Measurements from ENCODE around the gene SYPL1. TPM values are rescaled to one million over a fixed set of nuclear protein-coding genes. Genes with fewer than 3 reads are reported as not detected.
A peak's percentile ranks its signal among the peaks of the same experiment; 100 is the strongest.

The SYPL1 gene
- total RNA-seq, 1 experiment from 2014 or later = 47.5 TPM

DNA sequence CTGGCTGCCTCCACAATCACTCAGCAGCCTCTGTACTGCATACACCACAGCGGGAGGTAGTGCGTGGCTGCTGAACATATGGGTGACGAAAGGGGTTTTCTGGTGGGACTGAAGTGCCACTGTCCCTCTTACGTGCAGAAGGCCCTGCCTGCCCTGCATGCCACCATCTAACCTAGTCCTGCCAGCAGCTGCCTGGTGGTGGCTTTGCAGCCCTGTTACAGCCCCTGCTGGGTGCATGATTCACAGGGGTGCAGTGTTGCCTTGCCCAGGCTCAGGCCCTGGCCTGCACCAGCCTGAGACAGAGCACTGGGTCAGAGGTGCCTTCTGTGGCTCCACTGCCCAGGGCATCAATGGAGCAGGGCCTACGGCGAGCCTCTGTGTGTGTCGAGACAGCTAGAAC is 50.1 kb downstream of the SYPL1 start:
- H3K9me3 ChIP-seq (replicated peaks) = no peaks in the 10 kb centered on the region
- DNase-seq = no peak
- H3K36me3 ChIP-seq = no peaks in the 10 kb centered on the region
- no peak overlapping the region for H3K4me3 ChIP-seq
- H3K27me3 ChIP-seq = peaks cover 3% of the 10 kb centered on the region; the same call in 1 of the 2 replicates
- H3K27ac ChIP-seq = no peak overlapping the region
- H3K4me1 ChIP-seq = peaks cover 11% of the 10 kb centered on the region

DNA sequence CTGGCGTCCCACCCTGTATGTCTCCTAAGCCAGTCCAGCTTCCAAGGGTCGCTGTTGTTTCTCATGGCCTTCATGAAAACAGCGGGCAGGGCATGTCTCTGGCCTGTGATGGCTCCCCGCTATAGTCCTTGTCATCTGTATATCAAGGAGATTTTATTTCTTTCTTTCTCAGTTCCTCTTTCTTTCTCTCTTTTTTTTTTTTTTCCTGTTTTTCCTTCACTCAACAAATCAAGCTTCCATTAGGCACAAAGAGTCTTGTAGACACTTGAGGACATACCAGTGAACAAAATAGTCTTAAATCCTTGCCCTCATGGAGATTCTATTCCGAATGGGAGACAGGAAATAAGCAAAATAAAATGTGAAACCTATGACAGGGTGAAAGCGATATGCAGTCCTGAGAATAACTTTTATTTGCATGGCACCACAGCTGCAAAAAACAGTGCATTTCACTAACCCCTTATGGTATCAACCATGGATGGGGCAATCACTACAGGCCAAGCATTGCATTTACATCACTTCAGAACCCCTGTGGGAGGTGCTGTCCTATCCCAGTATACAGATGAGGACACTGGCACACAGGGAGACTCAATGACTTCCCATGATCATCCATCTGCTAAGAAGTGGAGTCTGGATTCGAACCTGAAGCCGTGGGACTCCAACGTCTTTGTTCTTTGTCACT is 50.7 kb downstream of the SYPL1 start:
- DNase-seq = no peak
- Histone ChIP-seq H3K27me3 (peaks cover 3% of the 10 kb centered on the region; the same call in 1 of the 2 replicates), H3K4me1 (peaks cover 11% of the 10 kb centered on the region), H3K9me3 (replicated peaks) (no peaks in the 10 kb centered on the region), H3K27ac (no peak overlapping the region), H3K4me3 (no peak overlapping the region), H3K36me3 (no peaks in the 10 kb centered on the region)

DNA sequence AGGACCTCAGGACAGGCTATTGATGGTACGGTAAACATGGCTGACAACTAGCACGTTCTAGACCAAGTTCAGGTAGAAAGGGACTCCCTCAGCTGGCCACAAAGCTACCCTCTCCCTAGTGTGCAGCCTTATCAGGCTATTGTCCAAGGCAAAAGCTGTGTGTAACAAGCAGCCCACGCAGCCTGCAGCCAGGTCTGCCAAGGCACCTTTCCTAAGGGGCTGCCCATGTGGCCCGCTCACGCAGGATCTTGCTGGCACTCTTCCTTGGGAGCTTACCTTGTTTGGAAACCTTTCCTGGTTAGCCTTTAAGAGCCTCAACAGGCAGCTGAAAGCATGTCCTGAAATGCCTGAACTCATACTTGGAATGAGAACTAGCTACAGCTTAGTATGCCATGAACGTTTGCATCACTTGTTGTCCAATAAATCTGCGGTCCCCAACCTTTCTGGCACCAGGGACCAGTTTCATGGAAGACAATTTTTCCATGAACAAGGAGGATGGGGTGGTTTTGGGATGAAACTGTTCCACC is 51.7 kb downstream of the SYPL1 start:
- Histone ChIP-seq H3K36me3 (no peaks in the 10 kb centered on the region), H3K4me3 (no peak overlapping the region), H3K27me3 (peaks cover 3% of the 10 kb centered on the region; the same call in 1 of the 2 replicates), H3K27ac (no peak overlapping the region), H3K4me1 (peaks cover 6% of the 10 kb centered on the region), H3K9me3 (replicated peaks) (no peaks in the 10 kb centered on the region)
- no peak for DNase-seq

DNA sequence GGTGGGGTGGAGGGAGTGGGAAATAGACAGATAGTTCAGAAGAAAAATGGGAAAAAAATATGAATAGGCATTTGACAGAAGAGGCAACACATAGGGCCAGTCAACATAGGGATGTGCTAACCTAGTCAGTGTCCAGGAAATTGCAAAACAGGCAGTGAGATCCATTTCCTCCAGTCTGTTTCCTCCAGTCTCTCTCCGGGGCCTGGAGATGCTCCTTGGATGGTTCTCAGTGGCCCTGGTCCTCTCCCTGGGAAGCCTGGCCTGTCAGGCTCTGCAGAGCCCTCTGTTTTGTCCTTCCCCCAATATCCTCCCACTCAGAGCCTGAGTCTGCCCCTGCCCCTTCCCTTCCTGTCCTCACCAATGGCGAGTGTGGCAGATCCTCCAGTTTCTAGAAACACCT is 52.6 kb downstream of the SYPL1 start:
- Histone ChIP-seq H3K4me1 (peaks cover 3% of the 10 kb centered on the region), H3K4me3 (no peak overlapping the region), H3K27me3 (peaks cover 3% of the 10 kb centered on the region; the same call in 1 of the 2 replicates), H3K27ac (no peak overlapping the region), H3K9me3 (replicated peaks) (no peaks in the 10 kb centered on the region), H3K36me3 (no peaks in the 10 kb centered on the region)
- no peak for DNase-seq

DNA sequence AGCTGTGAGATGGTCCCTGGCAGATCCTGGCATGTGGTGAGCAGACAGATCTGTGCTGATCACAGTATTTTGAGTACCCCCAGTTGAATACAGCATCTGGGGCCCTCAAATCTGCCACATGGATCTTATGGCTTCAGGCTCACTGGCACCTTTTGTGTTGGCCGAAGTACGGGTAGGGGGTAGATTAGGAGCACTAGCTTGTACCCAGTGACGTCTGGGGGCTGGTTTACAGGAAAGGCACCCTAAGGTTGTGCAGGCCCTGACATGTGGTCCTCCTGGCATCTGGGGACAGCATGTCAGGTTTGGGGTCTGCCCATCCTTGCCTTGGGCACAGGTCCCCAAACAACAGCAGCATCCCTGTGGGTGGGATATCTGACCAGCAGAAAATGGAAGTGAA is 53.2 kb downstream of the SYPL1 start:
- Histone ChIP-seq H3K4me1 (no peaks in the 10 kb centered on the region; the same call in none of the 2 replicates), H3K27ac (no peak overlapping the region), H3K4me3 (no peak overlapping the region), H3K9me3 (replicated peaks) (no peaks in the 10 kb centered on the region), H3K36me3 (no peaks in the 10 kb centered on the region), H3K27me3 (peaks cover 3% of the 10 kb centered on the region; the same call in 1 of the 2 replicates)
- DNase-seq = no peak

DNA sequence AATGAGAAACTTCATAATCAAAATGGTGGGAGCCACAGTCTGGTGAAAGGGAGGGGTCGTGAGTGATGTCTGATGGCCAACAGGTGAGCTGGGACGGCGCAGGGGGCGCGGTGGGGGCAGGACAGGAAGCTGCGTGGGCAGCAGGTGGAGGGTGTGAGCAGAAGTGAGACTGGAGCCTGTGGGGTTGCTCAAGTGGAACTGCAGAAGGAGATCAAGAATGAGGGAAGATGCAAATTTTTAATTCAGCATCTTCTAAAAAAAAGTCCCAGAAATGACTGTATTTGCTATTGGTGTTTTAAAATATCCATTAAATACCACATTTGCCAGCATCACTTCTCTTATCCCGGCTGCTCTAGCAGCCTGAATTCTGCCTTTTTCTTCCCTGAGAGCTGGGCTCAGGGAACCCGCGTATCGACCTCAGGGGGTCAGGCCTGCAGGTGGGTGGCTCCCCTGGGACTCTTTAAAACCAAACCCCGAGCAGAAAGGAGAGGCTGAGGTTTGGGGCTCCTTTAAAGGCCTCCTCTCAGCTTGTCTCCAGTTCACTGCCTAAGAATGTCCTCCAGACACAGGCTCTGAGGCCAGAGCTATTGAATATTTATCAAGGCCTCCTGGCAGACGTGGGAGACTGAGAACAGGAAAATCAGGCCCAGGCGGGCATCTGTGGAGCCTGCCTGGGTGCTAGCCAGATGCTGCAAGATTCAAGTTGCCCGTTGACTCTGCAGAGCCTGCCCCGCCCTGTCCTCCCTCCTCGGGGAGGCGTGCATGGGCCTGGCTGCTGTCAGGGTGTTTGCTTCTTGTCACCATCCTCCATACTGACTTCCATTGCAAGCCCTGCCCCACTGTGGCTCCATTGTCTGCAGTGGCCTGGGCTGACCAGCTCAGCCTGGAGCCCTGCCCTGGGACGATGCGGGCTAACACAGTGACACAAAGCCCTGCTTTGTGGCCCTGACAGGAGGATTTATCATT is 53.9 kb downstream of the SYPL1 start:
- H3K27me3 ChIP-seq = no peaks in the 10 kb centered on the region; the same call in 1 of the 2 replicates
- no peak overlapping the region for H3K27ac ChIP-seq
- H3K9me3 ChIP-seq (replicated peaks) = no peaks in the 10 kb centered on the region
- no peak overlapping the region for H3K4me3 ChIP-seq
- DNase-seq = no peak
- H3K4me1 ChIP-seq = no peaks in the 10 kb centered on the region; the same call in 1 of the 2 replicates
- H3K36me3 ChIP-seq = no peaks in the 10 kb centered on the region

DNA sequence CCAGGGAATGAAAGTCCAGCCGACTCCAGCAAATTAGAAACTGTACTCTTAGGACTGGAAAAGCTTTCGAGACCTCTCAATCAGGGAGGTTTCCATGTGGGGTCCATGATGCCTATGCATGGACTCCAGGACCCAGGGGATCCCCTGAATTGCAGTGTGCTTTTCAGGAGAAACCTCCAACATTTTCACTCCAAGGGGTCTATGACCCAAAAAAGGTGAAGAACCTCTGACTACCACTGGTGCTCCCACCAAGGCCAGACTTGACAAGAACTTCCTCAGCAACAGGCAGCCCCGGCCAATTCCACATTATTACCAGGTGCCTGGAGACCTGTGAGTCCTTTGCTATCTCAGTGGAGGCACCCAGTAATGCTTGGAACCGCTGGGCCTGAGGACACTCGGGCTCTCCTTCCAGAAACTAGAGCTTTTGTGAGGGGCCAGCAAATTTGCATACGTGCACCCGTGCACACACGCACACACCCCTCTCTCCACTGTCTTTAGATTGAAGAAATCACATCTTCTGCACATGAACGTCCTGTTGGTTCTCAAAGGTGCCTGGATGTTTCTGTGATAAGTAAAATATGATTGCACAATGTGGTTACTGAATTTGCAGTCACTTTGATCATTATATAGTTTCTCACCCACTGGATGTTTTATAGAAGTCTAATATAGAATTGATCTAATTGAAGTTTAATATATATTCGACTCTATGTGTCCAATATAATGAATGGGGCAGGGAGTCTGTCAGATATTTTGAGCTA is 54.7 kb downstream of the SYPL1 start:
- Histone ChIP-seq H3K27ac (no peak overlapping the region), H3K36me3 (no peaks in the 10 kb centered on the region), H3K4me1 (peaks cover 2% of the 10 kb centered on the region; the same call in 1 of the 2 replicates), H3K9me3 (replicated peaks) (no peaks in the 10 kb centered on the region), H3K27me3 (no peaks in the 10 kb centered on the region; the same call in 1 of the 2 replicates), H3K4me3 (no peak overlapping the region)
- DNase-seq = no peak

DNA sequence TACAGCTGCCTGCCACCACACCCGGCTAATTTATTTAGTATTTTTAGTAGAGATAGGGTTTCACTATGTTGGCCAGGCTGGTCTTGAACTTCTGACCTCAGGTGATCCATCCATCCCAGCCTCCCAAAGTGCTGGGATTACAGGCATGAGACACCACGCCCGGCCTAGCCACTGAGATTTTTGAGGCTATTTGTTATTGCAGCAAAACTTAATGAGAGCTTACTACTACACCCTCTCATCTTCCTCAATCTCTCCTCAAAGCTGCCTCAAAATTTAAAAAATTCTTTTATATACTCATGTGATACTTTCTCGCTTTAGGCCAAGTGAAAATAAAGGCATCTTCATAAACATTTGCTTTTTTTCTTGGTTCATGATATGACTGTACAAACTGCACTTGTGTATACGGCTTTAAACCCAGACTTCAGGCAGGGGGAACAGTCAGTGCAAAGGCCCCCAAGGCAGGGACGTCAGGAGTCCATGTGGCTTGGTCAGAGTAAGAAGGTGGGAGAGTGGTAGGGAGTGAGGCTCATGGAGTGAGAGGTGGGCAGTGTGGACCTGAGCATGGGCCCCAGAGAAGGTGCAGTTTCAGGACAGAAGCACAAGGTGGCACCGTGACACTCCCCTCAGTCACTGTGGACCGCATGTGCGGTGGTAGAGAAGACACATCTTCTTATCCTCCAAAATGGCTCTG is 55.5 kb downstream of the SYPL1 start:
- Histone ChIP-seq H3K9me3 (replicated peaks) (no peaks in the 10 kb centered on the region), H3K27me3 (no peaks in the 10 kb centered on the region; the same call in 1 of the 2 replicates), H3K36me3 (no peaks in the 10 kb centered on the region), H3K4me3 (no peak overlapping the region), H3K4me1 (peaks cover 2% of the 10 kb centered on the region; the same call in 1 of the 2 replicates), H3K27ac (no peak overlapping the region)
- peak; percentile 68 to 86 for DNase-seq

DNA sequence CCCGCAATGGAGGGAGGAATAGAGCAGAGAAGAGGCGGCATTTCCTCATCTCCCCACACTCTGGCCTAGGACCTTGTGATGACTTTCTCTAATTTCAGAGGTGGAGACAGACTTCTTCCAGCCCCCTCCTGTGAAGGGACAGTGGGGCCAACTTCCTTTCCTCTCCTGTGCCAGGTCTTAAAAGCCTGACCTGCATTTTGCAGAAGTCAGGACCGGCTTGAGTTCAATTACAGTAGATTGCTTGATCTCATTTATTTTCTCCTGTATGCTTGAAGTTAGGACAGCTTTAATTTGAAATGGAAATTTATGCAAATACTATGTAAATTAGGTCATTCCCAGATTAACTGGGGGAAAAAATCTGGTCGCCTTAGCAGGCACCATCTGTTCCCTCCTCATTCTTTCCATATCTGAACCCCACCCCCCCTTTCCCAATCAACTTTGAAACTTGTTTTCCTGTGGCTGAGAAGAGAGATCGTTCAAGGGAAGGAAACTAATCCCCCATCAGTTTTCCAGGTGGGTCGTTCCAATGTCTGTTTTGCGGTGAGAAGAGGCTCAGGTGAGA is 57.1 kb downstream of the SYPL1 start:
- Histone ChIP-seq H3K4me1 (peaks cover 2% of the 10 kb centered on the region; the same call in 1 of the 2 replicates), H3K27ac (no peak overlapping the region), H3K27me3 (no peaks in the 10 kb centered on the region; the same call in 1 of the 2 replicates), H3K4me3 (no peak overlapping the region), H3K36me3 (no peaks in the 10 kb centered on the region), H3K9me3 (replicated peaks) (no peaks in the 10 kb centered on the region; the same call in 1 of the 2 replicates)
- DNase-seq = no peak

DNA sequence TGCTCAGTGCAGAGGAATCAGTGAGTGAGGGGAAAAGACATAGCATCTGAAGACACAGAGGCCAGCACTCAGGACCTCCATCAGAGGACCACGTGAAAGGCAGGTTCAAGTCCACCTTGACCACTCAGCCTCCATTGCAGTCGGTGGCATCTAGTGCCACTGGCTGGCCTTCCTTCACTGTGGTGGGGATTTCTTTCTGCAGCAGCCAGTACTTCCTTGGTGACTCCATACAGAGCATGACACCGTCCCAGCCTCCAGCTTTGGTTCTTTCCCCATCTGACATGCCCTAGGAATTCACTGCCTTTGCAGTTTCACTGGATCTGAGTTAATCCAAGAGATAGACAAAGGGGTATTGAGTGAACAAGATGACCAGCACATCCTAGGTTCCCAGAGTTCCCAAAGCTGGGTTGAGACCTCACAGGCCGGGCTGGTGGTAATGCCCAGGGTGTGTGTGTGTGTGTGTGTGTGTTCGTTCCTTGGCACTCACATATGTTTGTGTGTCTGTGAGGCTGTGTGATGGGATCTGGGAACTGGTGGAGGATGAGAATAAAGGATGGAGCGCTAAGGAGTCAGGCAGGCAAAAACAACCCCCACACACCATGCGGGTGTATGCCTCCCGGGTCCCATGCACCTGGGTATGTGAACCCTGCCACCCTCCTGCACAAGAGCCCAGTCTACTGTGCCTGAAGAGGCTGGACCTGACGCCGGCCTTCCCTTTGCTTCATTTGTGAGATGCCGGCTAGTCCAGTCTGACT is 57.8 kb downstream of the SYPL1 start:
- H3K27me3 ChIP-seq = no peaks in the 10 kb centered on the region; the same call in 1 of the 2 replicates
- no peaks in the 10 kb centered on the region for H3K36me3 ChIP-seq
- no peak for DNase-seq
- no peaks in the 10 kb centered on the region; the same call in 1 of the 2 replicates for H3K9me3 ChIP-seq (replicated peaks)
- H3K4me3 ChIP-seq = no peak overlapping the region
- H3K4me1 ChIP-seq = peaks cover 2% of the 10 kb centered on the region; the same call in 1 of the 2 replicates
- H3K27ac ChIP-seq = no peak overlapping the region

DNA sequence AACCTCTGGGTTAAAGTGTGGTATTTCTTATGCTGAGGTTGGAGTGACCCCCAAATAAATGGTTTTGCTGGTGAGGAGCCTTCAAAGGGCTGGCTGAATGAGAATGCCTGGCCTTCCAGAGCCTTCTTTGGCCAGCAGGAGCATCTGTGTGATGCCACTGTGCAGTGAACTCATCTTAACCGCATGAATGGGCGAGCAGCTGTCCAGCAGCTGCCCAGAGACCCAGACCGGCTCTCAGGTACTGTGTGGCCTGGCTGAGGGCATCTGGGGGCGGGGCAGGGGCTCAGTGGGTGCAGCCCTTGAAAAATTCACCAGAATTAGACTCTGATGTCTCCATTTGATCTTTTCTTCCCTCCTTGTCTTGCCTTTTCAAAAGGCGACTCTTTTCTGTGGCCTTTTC is 59.0 kb downstream of the SYPL1 start:
- no peaks in the 10 kb centered on the region for H3K36me3 ChIP-seq
- no peaks in the 10 kb centered on the region; the same call in 1 of the 2 replicates for H3K9me3 ChIP-seq (replicated peaks)
- peak; percentile 60 to 66 for DNase-seq
- H3K27me3 ChIP-seq = 0 out of 2 replicates have a peak, but pooled peaks cover 4% of the 10 kb centered on the region
- no peak overlapping the region for H3K27ac ChIP-seq
- peaks cover 2% of the 10 kb centered on the region; the same call in 1 of the 2 replicates for H3K4me1 ChIP-seq
- no peak overlapping the region for H3K4me3 ChIP-seq

DNA sequence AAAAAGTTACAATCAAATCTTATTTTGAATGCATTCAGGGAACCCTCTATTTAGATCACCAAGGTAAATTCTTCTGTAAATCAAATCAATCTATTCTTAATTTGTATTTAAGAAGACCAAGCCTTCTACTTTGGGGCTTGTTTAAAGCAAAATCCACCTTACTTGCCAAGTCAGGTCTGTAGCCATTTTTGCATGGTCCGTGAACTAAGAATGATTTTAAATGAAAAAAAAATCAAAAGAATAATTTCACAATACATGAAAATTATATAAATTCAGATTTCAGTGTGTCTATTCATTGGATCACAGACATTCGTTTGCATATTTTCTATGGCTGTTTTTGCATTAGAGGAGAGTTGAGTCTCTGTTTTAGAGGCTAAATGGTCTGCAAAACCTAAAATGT is 59.4 kb downstream of the SYPL1 start:
- Histone ChIP-seq H3K27ac (no peak overlapping the region), H3K36me3 (no peaks in the 10 kb centered on the region), H3K27me3 (peaks cover 8% of the 10 kb centered on the region; the same call in 1 of the 2 replicates), H3K4me1 (peaks cover 4% of the 10 kb centered on the region; the same call in 1 of the 2 replicates), H3K9me3 (replicated peaks) (no peaks in the 10 kb centered on the region; the same call in 1 of the 2 replicates), H3K4me3 (no peak overlapping the region)
- no peak for DNase-seq

DNA sequence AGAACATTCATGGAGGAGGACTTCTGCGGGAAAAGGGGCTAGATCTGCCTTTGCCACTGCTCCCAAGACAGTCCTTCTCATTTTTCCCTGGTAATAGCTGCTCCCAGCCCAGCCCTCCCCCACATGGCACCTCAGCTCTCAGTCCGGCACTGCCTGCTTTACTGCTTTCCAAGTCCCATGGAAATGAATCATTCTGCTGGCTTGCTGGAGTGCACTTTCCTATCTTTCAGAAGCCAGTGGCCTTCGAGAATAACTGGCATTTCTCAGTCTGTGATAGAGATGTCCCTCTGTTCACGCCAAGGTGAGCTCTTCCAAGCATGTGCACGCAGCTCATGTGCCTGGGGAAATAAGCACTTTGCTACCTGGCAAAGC is 61.4 kb downstream of the SYPL1 start:
- no peak for DNase-seq
- no peak overlapping the region for H3K27ac ChIP-seq
- peaks cover 8% of the 10 kb centered on the region; the same call in 1 of the 2 replicates for H3K27me3 ChIP-seq

More for the DNA sequence above, 61.4 kb downstream of the SYPL1 start:
- H3K36me3 ChIP-seq = no peaks in the 10 kb centered on the region
- no peaks in the 10 kb centered on the region; the same call in 1 of the 2 replicates for H3K9me3 ChIP-seq (replicated peaks)
- peaks cover 6% of the 10 kb centered on the region; the same call in 1 of the 2 replicates for H3K4me1 ChIP-seq
- H3K4me3 ChIP-seq = no peak overlapping the region
